Astrocyte of the cerebellum (primary cell): ENCODE results near the gene NCS1.

Experiments
- DNase-seq: peaks from one replicate; pipeline ENCODE4 v3.0.0-alpha.2; 2011; ENCODE audit warnings: low read depth
- H3K4me3 ChIP-seq: 2 replicates; pipeline ENCODE4 v1.5.1; 2011; ENCODE audit warnings: mild to moderate bottlenecking, low read depth, low read length, moderate library complexity
- in situ Hi-C: cut with HindIII; loops from 2 replicates; pipeline ENCODE4 v1.10.0; 2017; ENCODE audit warnings: low sequenced_read_pairs
- TF ChIP-seq, protein P1 (sequence below): IDR thresholded peaks from 2 replicates; pipeline ENCODE4 v1.5.1; 2012; ENCODE audit warnings: low read length, low read depth, moderate library complexity, mild to moderate bottlenecking; ENCODE audit errors: missing control alignments

Gene NCS1

DNA sequence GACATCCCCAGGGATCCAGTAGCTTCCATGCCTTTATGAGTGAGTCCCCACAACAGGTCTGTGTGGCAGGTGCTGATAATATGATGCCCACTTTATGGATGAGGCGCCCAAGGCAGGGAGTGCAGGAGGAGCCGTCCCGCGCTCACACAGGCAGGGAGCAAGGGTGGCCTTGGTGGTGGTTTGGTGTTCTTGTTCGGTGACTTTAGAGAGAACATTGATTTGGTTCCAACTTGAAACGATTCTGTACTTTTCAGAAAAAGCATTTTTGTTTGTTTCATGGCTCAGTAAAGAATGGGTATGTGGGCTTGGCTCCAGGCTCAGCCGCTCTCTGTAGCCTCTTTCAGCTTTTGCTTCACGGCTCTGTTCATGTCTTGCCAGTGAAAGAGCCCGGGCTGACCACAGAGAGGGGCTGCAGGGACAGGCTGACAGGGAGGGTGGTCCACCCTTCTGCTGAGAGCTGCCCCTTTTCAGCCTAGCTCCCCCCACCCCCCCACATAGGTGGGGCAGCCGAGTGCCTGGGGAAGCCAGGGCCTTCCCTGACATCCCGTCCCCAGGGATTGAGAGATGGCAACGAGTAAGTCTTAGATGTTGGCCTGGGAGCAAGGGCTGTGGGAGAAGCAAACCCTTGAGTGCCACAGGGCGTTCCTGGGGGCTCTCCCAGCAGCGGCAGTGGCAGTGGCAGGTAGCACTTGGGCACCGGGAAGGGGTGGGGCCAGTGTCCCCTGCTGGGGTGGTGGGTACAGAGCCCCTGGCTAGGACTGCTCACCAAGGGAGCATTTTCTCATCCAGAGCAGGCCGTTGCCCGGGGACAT lies 28.0 kb downstream of the NCS1 start:
- no peak overlapping the region for H3K4me3 ChIP-seq
- in situ Hi-C loops: no loop called here
- DNase-seq: peak; percentile 72
- TF ChIP-seq, protein P1, sequence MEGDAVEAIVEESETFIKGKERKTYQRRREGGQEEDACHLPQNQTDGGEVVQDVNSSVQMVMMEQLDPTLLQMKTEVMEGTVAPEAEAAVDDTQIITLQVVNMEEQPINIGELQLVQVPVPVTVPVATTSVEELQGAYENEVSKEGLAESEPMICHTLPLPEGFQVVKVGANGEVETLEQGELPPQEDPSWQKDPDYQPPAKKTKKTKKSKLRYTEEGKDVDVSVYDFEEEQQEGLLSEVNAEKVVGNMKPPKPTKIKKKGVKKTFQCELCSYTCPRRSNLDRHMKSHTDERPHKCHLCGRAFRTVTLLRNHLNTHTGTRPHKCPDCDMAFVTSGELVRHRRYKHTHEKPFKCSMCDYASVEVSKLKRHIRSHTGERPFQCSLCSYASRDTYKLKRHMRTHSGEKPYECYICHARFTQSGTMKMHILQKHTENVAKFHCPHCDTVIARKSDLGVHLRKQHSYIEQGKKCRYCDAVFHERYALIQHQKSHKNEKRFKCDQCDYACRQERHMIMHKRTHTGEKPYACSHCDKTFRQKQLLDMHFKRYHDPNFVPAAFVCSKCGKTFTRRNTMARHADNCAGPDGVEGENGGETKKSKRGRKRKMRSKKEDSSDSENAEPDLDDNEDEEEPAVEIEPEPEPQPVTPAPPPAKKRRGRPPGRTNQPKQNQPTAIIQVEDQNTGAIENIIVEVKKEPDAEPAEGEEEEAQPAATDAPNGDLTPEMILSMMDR: no peak

GRCh38 chr9:130201399-130201873 lies 29.2 kb downstream of the NCS1 start:
- DNase-seq: no peak
- no peak overlapping the region for H3K4me3 ChIP-seq
- TF ChIP-seq, protein P1: no peak
- in situ Hi-C loops: no loop called here

- in situ Hi-C loops: no loop called here
- TF ChIP-seq, protein P1: no peak
- no peak for DNase-seq
Observed at GRCh38 chr9:130201974-130202373, 29.8 kb downstream of the NCS1 start.

GRCh38 chr9:130204341-130204740 lies 32.1 kb downstream of the NCS1 start:
- TF ChIP-seq, protein P1: no peak
- in situ Hi-C loops: no loop called here
- H3K4me3 ChIP-seq: no peak overlapping the region
- no peak for DNase-seq

More at GRCh38 chr9:130201974-130202373, 29.8 kb downstream of the NCS1 start:
- no peak overlapping the region for H3K4me3 ChIP-seq

- H3K4me3 ChIP-seq: no peak overlapping the region
- in situ Hi-C loops: no loop called here
- DNase-seq: no peak
- TF ChIP-seq, protein P1: no peak
Observed at GRCh38 chr9:130204959-130205358, 32.8 kb downstream of the NCS1 start.

- TF ChIP-seq, protein P1: no peak
- no peak for DNase-seq
- in situ Hi-C loops: no loop called here
- H3K4me3 ChIP-seq: no peak overlapping the region
Observed at GRCh38 chr9:130205912-130206311, 33.7 kb downstream of the NCS1 start.
